Activated CD8-positive, alpha-beta memory T cell treated with anti-CD3 and anti-CD28 coated beads, Interleukin-2, amount 50 U/mL, for 24 hours (primary cell): ENCODE results near the gene CDHR2.

Experiments used
- DNase-seq: peaks from one replicate; pipeline ENCODE4 v3.0.0-alpha.2; 2020; ENCODE audit errors: extremely low read depth

CDHR2 gene

GRCh38 chr5:176528301-176528700 lies 20.8 kb upstream of the CDHR2 start:
- DNase-seq = no peak

- no peak for DNase-seq
Observed at GRCh38 chr5:176528761-176529115, 20.4 kb upstream of the CDHR2 start.

GRCh38 chr5:176529116-176529740 lies 19.9 kb upstream of the CDHR2 start:
- DNase-seq = no peak

GRCh38 chr5:176529741-176530141 lies 19.4 kb upstream of the CDHR2 start:
- no peak for DNase-seq

- no peak for DNase-seq
Observed at GRCh38 chr5:176530393-176530982, 18.7 kb upstream of the CDHR2 start.

GRCh38 chr5:176530983-176531901 lies 17.9 kb upstream of the CDHR2 start:
- DNase-seq = no peak

- DNase-seq = no peak
Observed at GRCh38 chr5:176531902-176532493, 17.1 kb upstream of the CDHR2 start.

GRCh38 chr5:176532795-176533194 lies 16.3 kb upstream of the CDHR2 start:
- no peak for DNase-seq

- no peak for DNase-seq
Observed at GRCh38 chr5:176533390-176533789, 15.8 kb upstream of the CDHR2 start.

GRCh38 chr5:176533894-176534611 lies 15.1 kb upstream of the CDHR2 start:
- no peak for DNase-seq

- DNase-seq = no peak
Observed at GRCh38 chr5:176534640-176535039, 14.5 kb upstream of the CDHR2 start.

GRCh38 chr5:176535101-176535663 lies 14.0 kb upstream of the CDHR2 start:
- DNase-seq = no peak

GRCh38 chr5:176535664-176536131 lies 13.4 kb upstream of the CDHR2 start:
- DNase-seq = no peak

- no peak for DNase-seq
Observed at GRCh38 chr5:176536132-176536901, 12.8 kb upstream of the CDHR2 start.

GRCh38 chr5:176536902-176537553 lies 12.1 kb upstream of the CDHR2 start, which contains the start of gene RNF44:
TSS of gene RNF44 (minus strand) at chr5:176537402. CDS start at chr5:176532472, 4,930 bp downstream.
- peak; percentile 94 for DNase-seq

- DNase-seq = peak; percentile 94
Observed at GRCh38 chr5:176537554-176538229, 11.4 kb upstream of the CDHR2 start.

GRCh38 chr5:176538230-176538988 lies 10.7 kb upstream of the CDHR2 start:
- DNase-seq = no peak

- no peak for DNase-seq
Observed at GRCh38 chr5:176538989-176539384, 10.2 kb upstream of the CDHR2 start.

GRCh38 chr5:176540476-176540899 lies 8.7 kb upstream of the CDHR2 start:
- no peak for DNase-seq
